Measurements from ENCODE around the gene ERCC1.

DNA sequence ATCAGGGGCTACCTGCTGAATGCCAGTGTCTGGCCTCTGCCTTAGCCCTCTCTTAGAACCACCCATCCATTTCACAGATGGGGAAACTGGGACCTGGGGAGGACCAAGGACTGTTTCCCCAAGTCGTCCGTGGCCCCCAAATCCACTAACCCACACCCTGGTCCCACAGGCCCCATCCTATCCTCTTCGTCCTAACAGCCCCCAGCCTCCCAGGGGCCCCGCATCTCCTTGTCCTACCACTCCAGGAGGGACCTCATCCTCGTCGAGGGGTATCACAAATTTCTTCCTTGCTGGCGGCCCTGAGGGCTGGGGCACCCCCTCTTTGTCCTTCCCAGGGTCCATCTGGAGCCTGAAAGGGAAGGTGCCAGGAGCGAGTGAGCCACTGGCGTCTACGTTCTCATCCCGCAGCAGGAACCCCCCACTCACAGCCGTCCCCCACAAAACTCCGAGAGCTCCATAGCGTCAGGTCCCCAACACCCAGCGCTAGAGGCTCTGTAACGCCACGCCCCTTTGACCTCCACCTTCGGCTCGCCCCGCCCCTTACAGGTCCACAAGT lies 606 bp downstream of the ERCC1 start:
- TF ChIP-seq, protein P1, sequence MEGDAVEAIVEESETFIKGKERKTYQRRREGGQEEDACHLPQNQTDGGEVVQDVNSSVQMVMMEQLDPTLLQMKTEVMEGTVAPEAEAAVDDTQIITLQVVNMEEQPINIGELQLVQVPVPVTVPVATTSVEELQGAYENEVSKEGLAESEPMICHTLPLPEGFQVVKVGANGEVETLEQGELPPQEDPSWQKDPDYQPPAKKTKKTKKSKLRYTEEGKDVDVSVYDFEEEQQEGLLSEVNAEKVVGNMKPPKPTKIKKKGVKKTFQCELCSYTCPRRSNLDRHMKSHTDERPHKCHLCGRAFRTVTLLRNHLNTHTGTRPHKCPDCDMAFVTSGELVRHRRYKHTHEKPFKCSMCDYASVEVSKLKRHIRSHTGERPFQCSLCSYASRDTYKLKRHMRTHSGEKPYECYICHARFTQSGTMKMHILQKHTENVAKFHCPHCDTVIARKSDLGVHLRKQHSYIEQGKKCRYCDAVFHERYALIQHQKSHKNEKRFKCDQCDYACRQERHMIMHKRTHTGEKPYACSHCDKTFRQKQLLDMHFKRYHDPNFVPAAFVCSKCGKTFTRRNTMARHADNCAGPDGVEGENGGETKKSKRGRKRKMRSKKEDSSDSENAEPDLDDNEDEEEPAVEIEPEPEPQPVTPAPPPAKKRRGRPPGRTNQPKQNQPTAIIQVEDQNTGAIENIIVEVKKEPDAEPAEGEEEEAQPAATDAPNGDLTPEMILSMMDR (IDR thresholded peaks at IDR 0.05), result no peak
- no peak for TF ChIP-seq POLR2AphosphoS5 (IDR thresholded peaks at IDR 0.05)

All from transverse colon (tissue), 4 donors.